HG02798 (cell line): ENCODE measurements around the gene AP1M2.
"Not testable (repeated sequence)": the region's sequence is repeated elsewhere in the genome, so short reads cannot be mapped to it uniquely, and the experiment has no call there.

Experiments used
- ATAC-seq: cut with Tn5 transposase; IDR thresholded peaks from one replicate; pipeline ENCODE4 v1.9.1; 2021; ENCODE audit warnings: mild to moderate bottlenecking; ENCODE audit not compliant: unreplicated experiment, poor library complexity

Gene AP1M2

DNA sequence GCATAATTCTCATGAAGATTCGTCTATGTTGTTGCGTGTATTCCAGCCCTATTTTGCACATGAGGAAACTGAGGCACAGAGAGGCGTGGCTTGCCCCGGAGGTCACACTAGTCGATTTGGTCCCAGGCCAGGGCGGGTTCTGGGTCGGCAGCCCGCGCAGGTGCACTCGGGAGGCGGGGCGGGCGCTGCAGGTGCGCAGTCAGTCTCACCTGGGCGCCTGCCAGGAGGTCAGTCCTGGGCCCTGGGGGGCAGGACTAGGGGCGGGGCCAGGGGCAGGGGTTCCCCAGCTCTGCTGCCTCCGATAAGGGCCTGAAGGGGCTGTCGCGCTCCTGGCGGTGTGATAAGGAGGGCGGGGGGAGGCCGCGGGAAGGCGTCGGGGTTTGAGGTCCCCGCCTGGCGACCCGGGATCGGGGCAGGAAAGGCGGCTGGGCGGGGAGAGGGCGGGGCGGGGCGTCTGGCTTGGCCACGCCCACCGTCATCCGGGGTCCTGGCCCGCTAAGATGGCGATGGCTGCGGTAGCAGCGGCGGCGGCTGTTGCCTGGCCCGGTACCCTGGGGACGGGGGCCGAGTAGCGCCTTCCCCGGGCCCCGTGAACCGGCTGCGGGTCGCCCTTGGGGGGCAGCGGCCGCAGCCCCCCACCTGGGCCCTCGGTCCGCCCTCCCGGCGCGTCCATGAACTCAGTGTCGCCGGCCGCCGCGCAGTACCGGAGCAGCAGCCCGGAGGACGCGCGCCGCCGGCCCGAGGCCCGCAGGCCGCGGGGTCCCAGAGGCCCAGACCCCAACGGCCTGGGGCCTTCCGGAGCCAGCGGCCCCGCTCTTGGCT, 43.5 kb downstream of the AP1M2 start, which contains the start of gene ATG4D:
TSS of gene ATG4D (plus strand) at position 485 of the 822 bp plus-strand sequence. CDS start at position 672, 187 bp downstream.
- ATAC-seq, result peak; percentile 82

DNA sequence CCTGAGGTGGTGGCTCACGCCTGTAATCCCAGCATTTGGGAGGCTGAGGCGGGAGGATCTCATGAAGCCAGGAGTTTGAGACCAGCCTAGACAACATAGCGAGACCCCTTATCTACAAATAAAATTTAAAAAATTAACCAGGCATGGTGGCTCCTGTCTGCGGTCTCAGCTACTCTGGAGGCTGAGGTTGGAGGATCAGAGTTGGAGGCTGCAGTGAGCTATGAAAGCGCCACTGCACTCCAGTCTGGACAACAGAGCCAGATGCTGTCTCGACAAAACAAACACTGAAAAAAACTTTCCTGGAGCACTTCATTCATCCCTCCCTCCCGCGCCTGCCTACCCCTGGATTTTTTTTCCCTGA, 44.1 kb downstream of the AP1M2 start:
- ATAC-seq, result no peak

DNA sequence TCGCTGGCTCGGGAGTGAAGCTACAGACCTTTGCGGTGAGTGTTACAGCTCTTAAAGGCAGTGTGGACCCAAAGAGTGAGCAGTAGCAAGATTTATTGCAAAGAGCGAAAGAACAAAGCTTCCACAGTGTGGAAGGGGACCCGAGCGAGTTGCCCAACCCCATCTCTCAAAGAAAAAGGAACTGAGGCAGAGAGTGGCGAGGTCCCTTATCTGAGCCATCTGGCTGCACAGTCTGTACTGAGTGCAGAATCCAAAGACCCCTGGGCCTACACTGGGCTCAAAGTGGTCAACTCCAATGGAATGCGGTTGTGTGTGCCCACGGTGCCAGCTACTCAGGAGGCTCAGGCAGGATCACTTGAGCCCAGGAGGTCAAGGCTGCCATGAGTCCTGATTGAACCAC, 48.1 kb downstream of the AP1M2 start:
- not testable (repeated sequence) for ATAC-seq

DNA sequence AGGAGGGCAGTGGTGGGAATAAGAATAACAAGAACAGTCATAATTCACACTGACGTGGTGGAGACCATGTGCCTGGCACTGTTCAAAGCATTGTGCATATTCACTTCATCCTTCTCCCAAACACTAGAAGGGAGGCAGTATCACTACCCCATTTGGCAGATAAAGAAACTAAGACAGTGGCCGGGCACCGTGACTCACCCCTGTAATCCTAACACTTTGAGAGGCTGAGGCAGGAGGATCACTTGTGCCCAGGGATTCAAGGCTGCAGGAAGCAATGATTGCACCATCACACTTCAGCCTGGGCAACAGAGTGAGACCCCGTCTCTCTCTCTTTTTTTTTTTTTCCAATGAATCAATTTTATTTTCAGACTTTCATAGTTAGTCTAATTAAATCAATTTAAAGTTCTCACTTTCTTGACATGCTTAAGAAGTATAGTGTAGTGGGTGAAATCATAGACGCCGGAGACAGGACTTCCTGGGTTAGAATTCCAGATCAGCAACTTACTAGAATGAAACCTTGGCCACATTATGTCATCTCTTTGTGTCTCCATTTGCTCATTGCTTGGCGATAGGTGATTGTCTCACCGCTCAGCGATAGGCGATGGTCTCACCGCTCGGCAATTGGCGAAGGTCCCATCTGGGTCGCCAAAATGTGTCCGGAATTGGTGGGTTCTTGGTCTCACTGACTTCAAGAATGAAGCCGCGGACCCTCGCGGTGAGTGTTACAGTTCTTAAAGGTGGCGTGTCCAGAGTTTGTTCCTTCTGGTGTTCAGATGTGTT, 48.7 kb downstream of the AP1M2 start:
- no peak for ATAC-seq

DNA sequence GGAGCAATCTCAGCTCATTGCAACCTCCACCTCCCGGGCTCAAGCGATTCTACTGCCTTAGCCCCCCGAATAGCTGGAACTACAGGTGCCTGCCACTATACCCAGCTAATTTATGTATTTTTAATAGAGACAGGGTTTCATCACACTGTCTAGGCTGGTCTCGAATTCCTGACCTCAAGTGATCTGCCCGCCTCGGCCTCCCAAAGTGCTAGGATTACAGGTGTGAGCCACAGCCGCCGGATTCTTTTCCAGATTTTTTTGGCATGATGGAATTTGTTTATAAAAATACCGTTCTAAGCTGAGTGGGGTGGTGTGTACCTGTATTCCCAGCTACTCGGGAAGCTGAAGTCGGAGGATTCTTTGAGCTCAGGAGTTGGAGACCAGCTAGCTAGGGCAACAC, 49.4 kb downstream of the AP1M2 start:
- ATAC-seq, result no peak

DNA sequence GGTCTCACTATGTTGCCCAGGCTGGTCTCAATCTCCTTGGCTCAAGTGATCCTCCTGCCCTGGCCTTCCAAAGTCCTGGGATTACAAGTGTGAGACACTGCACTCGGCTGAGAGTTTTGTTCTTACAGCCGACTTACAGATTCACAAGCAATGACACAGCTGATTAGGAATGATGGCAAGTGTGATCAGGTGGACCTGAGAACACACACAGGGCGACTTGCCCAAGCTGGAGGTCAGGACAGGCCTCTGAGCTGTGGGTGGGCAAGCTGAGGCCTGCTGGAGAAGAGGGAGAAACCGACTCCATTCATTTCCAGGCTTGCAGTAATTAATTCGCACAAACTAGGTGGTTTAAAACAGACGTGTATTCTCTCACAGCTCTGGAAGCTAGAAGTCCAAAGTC, 51.5 kb downstream of the AP1M2 start:
- ATAC-seq, result no peak

DNA sequence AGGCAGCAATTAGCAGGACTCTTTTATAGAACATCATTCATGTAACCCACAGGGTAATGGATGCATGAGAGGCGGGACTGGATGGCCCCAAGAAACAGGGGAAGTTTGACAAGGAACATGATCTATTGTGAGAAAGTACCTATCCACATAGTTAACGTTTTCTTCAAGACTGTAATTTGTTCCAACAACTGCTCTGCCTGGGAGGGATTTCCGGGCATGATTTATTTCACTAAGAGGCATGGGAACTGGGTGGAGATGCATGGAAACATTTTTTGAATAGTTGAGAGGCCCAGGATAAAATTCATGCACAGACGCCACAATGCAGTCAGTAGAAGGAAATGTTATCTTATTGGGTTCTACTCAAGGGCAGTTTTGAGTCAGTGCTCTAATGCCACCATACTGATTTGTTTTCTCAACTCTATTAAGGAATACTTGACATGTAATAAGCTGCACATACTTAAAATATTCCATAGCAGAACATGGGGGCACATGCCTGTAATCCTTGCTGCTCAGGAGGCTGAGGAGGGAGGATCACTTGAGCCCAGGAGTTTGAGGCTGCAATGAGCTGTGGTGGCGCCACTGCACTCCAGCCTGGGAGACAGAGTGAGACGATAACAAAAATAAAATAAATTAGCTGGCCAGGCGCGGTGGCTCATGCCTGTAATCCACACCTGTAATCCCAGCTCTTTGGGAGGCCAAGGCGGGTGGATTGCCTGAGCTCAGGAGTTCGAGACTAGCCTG, 53.3 kb downstream of the AP1M2 start:
- ATAC-seq, result no peak

DNA sequence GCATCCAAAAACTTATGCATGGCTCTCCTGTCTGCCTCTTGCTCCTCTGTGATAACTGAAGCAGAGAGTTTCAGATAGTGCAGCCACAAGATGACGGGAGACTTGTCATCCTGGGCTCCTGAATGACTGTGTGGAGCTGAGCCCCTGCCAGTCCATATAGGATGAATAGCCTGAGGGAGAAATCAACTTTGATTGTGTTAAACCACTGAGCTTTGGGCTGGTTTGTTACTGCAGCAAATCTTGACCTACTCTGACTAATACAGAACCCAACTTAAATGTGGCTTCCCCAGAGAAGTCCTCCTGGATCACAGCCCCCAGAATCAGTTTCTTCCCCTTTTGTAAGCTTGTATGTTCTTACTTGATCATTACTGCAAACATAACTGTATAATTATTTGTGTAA, 54.7 kb downstream of the AP1M2 start:
- ATAC-seq, result no peak

DNA sequence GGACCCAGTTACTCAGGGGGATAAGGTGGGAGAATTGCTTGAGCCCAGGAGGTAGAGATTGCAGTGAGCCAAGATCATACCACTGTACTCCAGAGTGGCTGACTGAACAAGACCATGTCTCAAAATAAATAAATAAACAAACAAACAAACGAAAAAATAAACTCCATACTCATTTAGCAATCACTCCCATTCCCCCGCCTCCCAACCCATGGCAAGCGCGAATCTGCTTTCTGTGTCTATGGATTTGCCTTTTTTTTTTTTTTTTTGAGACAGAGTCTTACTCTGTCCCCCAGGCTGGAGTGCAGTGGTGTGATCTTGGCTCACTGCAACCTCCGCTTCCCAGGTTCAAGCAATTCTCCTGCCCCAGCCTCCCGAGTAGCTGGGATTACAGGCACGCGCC, 60.2 kb downstream of the AP1M2 start:
- not testable (repeated sequence) for ATAC-seq

DNA sequence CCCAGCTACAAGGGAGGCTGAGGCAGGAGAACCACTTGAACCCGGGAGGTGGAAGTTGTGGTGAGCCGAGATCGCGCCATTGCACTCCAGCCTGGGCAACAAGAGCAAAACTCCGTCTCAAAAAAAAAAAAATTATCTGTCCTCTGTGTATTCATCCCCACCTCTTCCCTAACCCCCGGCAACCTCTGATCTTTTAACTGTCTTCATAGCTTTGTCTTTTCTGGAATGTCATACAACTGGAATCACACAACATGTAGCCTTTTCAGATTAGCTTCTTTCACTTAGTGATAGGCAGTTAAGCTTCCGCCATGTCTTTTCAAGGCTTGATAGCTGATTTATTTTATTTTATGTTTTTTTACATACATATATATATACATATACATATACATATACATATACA, 61.5 kb downstream of the AP1M2 start:
- no peak for ATAC-seq

DNA sequence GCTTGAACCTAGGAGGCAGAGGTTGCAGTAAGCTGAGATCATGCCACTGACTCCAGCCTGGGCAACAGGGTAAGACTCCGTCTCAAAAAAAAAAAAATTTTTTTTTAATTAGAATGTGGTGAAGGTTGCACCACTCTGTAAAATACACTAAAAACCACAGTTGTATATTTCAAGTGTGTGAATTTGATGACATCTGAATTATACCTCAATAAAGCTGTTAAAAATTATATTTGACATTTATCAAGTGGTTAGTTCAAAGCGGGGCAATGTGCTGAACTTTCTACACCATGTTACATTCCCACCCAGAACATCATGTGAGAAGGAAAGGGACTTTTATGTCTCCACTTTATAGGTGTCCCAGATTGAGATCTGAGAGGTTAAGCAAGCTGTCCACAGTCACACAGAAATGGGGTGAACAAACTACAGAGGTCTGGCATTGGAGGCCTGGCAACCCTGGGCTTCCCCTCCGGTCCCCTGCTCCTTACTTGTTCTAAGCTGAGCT, 63.9 kb downstream of the AP1M2 start:
- ATAC-seq, result no peak
